ENCODE measurements around the gene IPP. TPM values are rescaled to one million over a fixed set of nuclear protein-coding genes. Genes with fewer than 3 reads are reported as not detected.

The IPP gene
- 1.4 TPM for polyA plus RNA-seq (2013)

GRCh38 chr1:45750298-45751038, at the start of gene IPP:
Gene IPP (minus strand): TSS chr1:45750653. CDS start chr1:45746411, 4,242 bp downstream.
- Histone ChIP-seq H3K4me1 (ENCODE audit: control extremely low read depth in 1 of 4, control insufficient read depth in 4 of 4, insufficient read depth in 4 of 4, low read length in 3 of 4) (peaks cover 3 to 19% (median 17%) of the 10 kb centered on the region in 4 experiments), H3K27me3 (replicated peaks in 2 of 5; ENCODE audit: control insufficient read depth in 4 of 5, insufficient read depth in 5 of 5, low read length in 4 of 5) (no peaks in the 10 kb centered on the region), H3K9me3 (ENCODE audit: control extremely low read depth in 1 of 5, control insufficient read depth in 4 of 5, insufficient read depth in 2 of 5, low read depth in 1 of 5, low read length in 4 of 5) (peaks cover 0 to 17% (median 9%) of the 10 kb centered on the region in 5 experiments), H3K36me3 (ENCODE audit: control insufficient read depth in 4 of 4, insufficient read depth in 4 of 4, low read length in 3 of 4) (no peaks in the 10 kb centered on the region), H3K4me3 (ENCODE audit: control insufficient read depth in 1 of 7, extremely low read depth in 1 of 7, insufficient read depth in 4 of 7, low read depth in 2 of 7, low read length in 6 of 7) (peak within 1 kb of the TSS; percentile 46 to 85 (median 72)), H3K27ac (ENCODE audit: insufficient read depth in 1 of 2, low read depth in 1 of 2, low read length in 2 of 2, poor library complexity in 1 of 2, severe bottlenecking in 2 of 2) (peak within 1 kb of the TSS; percentile 98)
- peak; percentile 98 to 99 (median 99) for DNase-seq
- ChIA-PET CTCF (interaction anchor here (1.7 kb wide), 1 partner anchor 60 kb away, joined by 3 read pairs; no protein-coding TSS in a partner anchor), POLR2A (interaction anchor here (0.6 to 1.0 kb wide), 2 partner anchors 14 to 64 kb away, joined by 3 to 6 read pairs; partner anchors contain the start of gene GPBP1L1)
- WGBS (ENCODE audit: insufficient coverage), result 0% methylated on average over 46 of the region's 58 CpGs

GRCh38 chr1:45796946-45797345, 46.5 kb upstream of the IPP start:
- CTCF ChIA-PET, result no interaction called here
- no peak overlapping the region for H3K4me3 ChIP-seq (ENCODE audit: control insufficient read depth in 1 of 7, extremely low read depth in 1 of 7, insufficient read depth in 4 of 7, low read depth in 2 of 7, low read length in 6 of 7)
- H3K9me3 ChIP-seq (ENCODE audit: control extremely low read depth in 1 of 5, control insufficient read depth in 4 of 5, insufficient read depth in 2 of 5, low read depth in 1 of 5, low read length in 4 of 5), result no peaks in the 10 kb centered on the region
- no peaks in the 10 kb centered on the region for H3K4me1 ChIP-seq (ENCODE audit: control extremely low read depth in 1 of 4, control insufficient read depth in 4 of 4, insufficient read depth in 4 of 4, low read length in 3 of 4)
- POLR2A ChIA-PET, result no interaction called here
- no peak for DNase-seq
- H3K27me3 ChIP-seq (replicated peaks in 2 of 5; ENCODE audit: control insufficient read depth in 4 of 5, insufficient read depth in 5 of 5, low read length in 4 of 5), result no peaks in the 10 kb centered on the region
- no peaks in the 10 kb centered on the region for H3K36me3 ChIP-seq (ENCODE audit: control insufficient read depth in 4 of 4, insufficient read depth in 4 of 4, low read length in 3 of 4)
- WGBS (ENCODE audit: insufficient coverage), result 100% methylated on average over 7 of the region's 9 CpGs
- H3K27ac ChIP-seq (ENCODE audit: insufficient read depth in 1 of 2, low read depth in 1 of 2, low read length in 2 of 2, poor library complexity in 1 of 2, severe bottlenecking in 2 of 2), result no peak overlapping the region

DNA sequence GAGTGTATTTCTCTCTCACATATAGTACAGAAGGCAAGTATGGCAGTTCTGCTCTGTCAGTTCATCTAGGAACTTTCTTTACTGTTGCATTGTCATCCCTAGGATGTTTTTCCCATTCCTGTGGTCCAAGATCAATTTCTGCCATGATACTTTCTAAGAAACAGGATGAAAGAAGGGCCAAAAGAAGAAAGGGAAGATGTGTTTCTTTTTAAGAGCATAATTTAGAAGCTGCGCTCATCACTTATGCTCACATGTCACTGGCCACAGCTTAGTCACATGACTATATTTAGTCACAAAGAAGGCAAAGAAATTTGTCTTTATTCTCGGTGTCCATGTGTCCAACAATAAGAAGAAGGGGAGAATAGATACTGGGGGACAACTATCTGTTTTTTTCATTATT, 45.9 kb upstream of the IPP start:
- POLR2A ChIA-PET, result no interaction called here
- Histone ChIP-seq H3K27ac (ENCODE audit: insufficient read depth in 1 of 2, low read depth in 1 of 2, low read length in 2 of 2, poor library complexity in 1 of 2, severe bottlenecking in 2 of 2) (no peak overlapping the region), H3K4me1 (ENCODE audit: control extremely low read depth in 1 of 4, control insufficient read depth in 4 of 4, insufficient read depth in 4 of 4, low read length in 3 of 4) (no peaks in the 10 kb centered on the region), H3K27me3 (replicated peaks in 2 of 5; ENCODE audit: control insufficient read depth in 4 of 5, insufficient read depth in 5 of 5, low read length in 4 of 5) (no peaks in the 10 kb centered on the region), H3K36me3 (ENCODE audit: control insufficient read depth in 4 of 4, insufficient read depth in 4 of 4, low read length in 3 of 4) (no peaks in the 10 kb centered on the region), H3K9me3 (ENCODE audit: control extremely low read depth in 1 of 5, control insufficient read depth in 4 of 5, insufficient read depth in 2 of 5, low read depth in 1 of 5, low read length in 4 of 5) (no peaks in the 10 kb centered on the region), H3K4me3 (ENCODE audit: control insufficient read depth in 1 of 7, extremely low read depth in 1 of 7, insufficient read depth in 4 of 7, low read depth in 2 of 7, low read length in 6 of 7) (no peak overlapping the region)
- DNase-seq, result no peak
- CTCF ChIA-PET, result no interaction called here
- WGBS (ENCODE audit: insufficient coverage), result no CpG with 5 or more reads among the region's 2 CpGs

GRCh38 chr1:45793942-45794604, 43.6 kb upstream of the IPP start:
- Histone ChIP-seq H3K36me3 (ENCODE audit: control insufficient read depth in 4 of 4, insufficient read depth in 4 of 4, low read length in 3 of 4) (no peaks in the 10 kb centered on the region), H3K9me3 (ENCODE audit: control extremely low read depth in 1 of 5, control insufficient read depth in 4 of 5, insufficient read depth in 2 of 5, low read depth in 1 of 5, low read length in 4 of 5) (no peaks in the 10 kb centered on the region), H3K27me3 (replicated peaks in 2 of 5; ENCODE audit: control insufficient read depth in 4 of 5, insufficient read depth in 5 of 5, low read length in 4 of 5) (no peaks in the 10 kb centered on the region), H3K27ac (ENCODE audit: insufficient read depth in 1 of 2, low read depth in 1 of 2, low read length in 2 of 2, poor library complexity in 1 of 2, severe bottlenecking in 2 of 2) (no peak overlapping the region), H3K4me1 (ENCODE audit: control extremely low read depth in 1 of 4, control insufficient read depth in 4 of 4, insufficient read depth in 4 of 4, low read length in 3 of 4) (no peaks in the 10 kb centered on the region), H3K4me3 (ENCODE audit: control insufficient read depth in 1 of 7, extremely low read depth in 1 of 7, insufficient read depth in 4 of 7, low read depth in 2 of 7, low read length in 6 of 7) (no peak overlapping the region)
- no peak for DNase-seq
- ChIA-PET POLR2A (no interaction called here), CTCF (no interaction called here)
- WGBS (ENCODE audit: insufficient coverage), result 92% methylated on average over 6 of the region's 7 CpGs

GRCh38 chr1:45792744-45793143, 42.3 kb upstream of the IPP start:
- 96% methylated on average over 4 of the region's 4 CpGs for WGBS (ENCODE audit: insufficient coverage)
- Histone ChIP-seq H3K27me3 (replicated peaks in 2 of 5; ENCODE audit: control insufficient read depth in 4 of 5, insufficient read depth in 5 of 5, low read length in 4 of 5) (no peaks in the 10 kb centered on the region), H3K4me3 (ENCODE audit: control insufficient read depth in 1 of 7, extremely low read depth in 1 of 7, insufficient read depth in 4 of 7, low read depth in 2 of 7, low read length in 6 of 7) (no peak overlapping the region), H3K36me3 (ENCODE audit: control insufficient read depth in 4 of 4, insufficient read depth in 4 of 4, low read length in 3 of 4) (no peaks in the 10 kb centered on the region), H3K4me1 (ENCODE audit: control extremely low read depth in 1 of 4, control insufficient read depth in 4 of 4, insufficient read depth in 4 of 4, low read length in 3 of 4) (peaks cover 0 to 2% (median 0%) of the 10 kb centered on the region in 4 experiments), H3K9me3 (ENCODE audit: control extremely low read depth in 1 of 5, control insufficient read depth in 4 of 5, insufficient read depth in 2 of 5, low read depth in 1 of 5, low read length in 4 of 5) (no peaks in the 10 kb centered on the region), H3K27ac (ENCODE audit: insufficient read depth in 1 of 2, low read depth in 1 of 2, low read length in 2 of 2, poor library complexity in 1 of 2, severe bottlenecking in 2 of 2) (no peak overlapping the region)
- ChIA-PET CTCF (no interaction called here), POLR2A (no interaction called here)
- no peak for DNase-seq

DNA sequence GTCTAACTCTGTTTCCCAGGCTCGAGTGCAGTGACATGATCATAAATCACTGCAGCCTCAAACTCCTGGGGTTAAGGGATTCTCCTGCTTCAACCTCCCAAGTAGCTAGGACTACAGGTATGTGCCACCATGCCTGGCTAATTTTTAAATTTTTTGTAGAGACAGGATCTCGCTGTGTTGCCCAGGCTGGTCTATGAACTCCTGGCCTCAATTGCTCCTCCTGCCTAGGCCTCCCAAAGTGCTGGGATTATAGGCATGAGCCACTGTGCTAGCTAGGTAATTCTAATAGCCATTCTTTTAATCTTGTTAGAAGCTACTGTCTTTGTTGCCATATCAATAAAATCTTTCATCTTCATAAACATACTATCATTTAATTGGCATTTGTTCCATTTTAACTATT, 39.1 kb upstream of the IPP start:
- Histone ChIP-seq H3K27ac (ENCODE audit: insufficient read depth in 1 of 2, low read depth in 1 of 2, low read length in 2 of 2, poor library complexity in 1 of 2, severe bottlenecking in 2 of 2) (no peak overlapping the region), H3K36me3 (ENCODE audit: control insufficient read depth in 4 of 4, insufficient read depth in 4 of 4, low read length in 3 of 4) (no peaks in the 10 kb centered on the region), H3K4me3 (ENCODE audit: control insufficient read depth in 1 of 7, extremely low read depth in 1 of 7, insufficient read depth in 4 of 7, low read depth in 2 of 7, low read length in 6 of 7) (no peak overlapping the region), H3K9me3 (ENCODE audit: control extremely low read depth in 1 of 5, control insufficient read depth in 4 of 5, insufficient read depth in 2 of 5, low read depth in 1 of 5, low read length in 4 of 5) (no peaks in the 10 kb centered on the region), H3K27me3 (replicated peaks in 2 of 5; ENCODE audit: control insufficient read depth in 4 of 5, insufficient read depth in 5 of 5, low read length in 4 of 5) (no peaks in the 10 kb centered on the region), H3K4me1 (ENCODE audit: control extremely low read depth in 1 of 4, control insufficient read depth in 4 of 4, insufficient read depth in 4 of 4, low read length in 3 of 4) (peaks cover 0 to 6% (median under 1%) of the 10 kb centered on the region in 4 experiments)
- DNase-seq, result no peak
- WGBS (ENCODE audit: insufficient coverage), result 43% methylated on average over 1 of the region's 2 CpGs
- ChIA-PET CTCF (no interaction called here), POLR2A (no interaction called here)

- WGBS (ENCODE audit: insufficient coverage), result 41% methylated on average over 4 of the region's 4 CpGs
- Histone ChIP-seq H3K4me1 (ENCODE audit: control extremely low read depth in 1 of 4, control insufficient read depth in 4 of 4, insufficient read depth in 4 of 4, low read length in 3 of 4) (peaks cover 0 to 6% (median under 1%) of the 10 kb centered on the region in 4 experiments), H3K4me3 (ENCODE audit: control insufficient read depth in 1 of 7, extremely low read depth in 1 of 7, insufficient read depth in 4 of 7, low read depth in 2 of 7, low read length in 6 of 7) (no peak overlapping the region), H3K9me3 (ENCODE audit: control extremely low read depth in 1 of 5, control insufficient read depth in 4 of 5, insufficient read depth in 2 of 5, low read depth in 1 of 5, low read length in 4 of 5) (no peaks in the 10 kb centered on the region), H3K27me3 (replicated peaks in 2 of 5; ENCODE audit: control insufficient read depth in 4 of 5, insufficient read depth in 5 of 5, low read length in 4 of 5) (no peaks in the 10 kb centered on the region), H3K36me3 (ENCODE audit: control insufficient read depth in 4 of 4, insufficient read depth in 4 of 4, low read length in 3 of 4) (no peaks in the 10 kb centered on the region), H3K27ac (ENCODE audit: insufficient read depth in 1 of 2, low read depth in 1 of 2, low read length in 2 of 2, poor library complexity in 1 of 2, severe bottlenecking in 2 of 2) (no peak overlapping the region)
- DNase-seq, result peak in 1 of 3 donors; percentile 22
- ChIA-PET CTCF (no interaction called here), POLR2A (no interaction called here)
Measured at GRCh38 chr1:45787905-45788304, 37.5 kb upstream of the IPP start.
